Thoracic aorta (tissue), 2 donors: Measurements from ENCODE around the gene CAMK1D. TPM values are rescaled to one million over a fixed set of nuclear protein-coding genes. Genes with fewer than 3 reads are reported as not detected.
A peak's percentile ranks its signal among the peaks of the same experiment; 100 is the strongest.

Experiments used
- ATAC-seq: fragments of 150-250 bp; one replicate; pipeline ENCODE4 v1.8.0; 2017; ENCODE audit warnings: low read depth; ENCODE audit not compliant: insufficient number of reproducible peaks, low FRiP score
- DNase-seq: peaks from one replicate; pipeline ENCODE4 v3.0.0-alpha.2; 2020; ENCODE audit warnings: low spot score
- H3K27ac ChIP-seq, 2 donors: fragments of 200-600 bp; sonication (generic); 1 replicate in 1 of 2; 2 replicates in 1 of 2; pipeline ENCODE4 v1.5.1; 2016; ENCODE audit warnings: mild to moderate bottlenecking in 2 of 2, moderate library complexity in 2 of 2
- H3K27me3 ChIP-seq: fragments of 200-600 bp; sonication (generic); replicated peaks from 2 replicates; pipeline ENCODE4 v1.6.0; 2016; ENCODE audit warnings: mild to moderate bottlenecking; ENCODE audit not compliant: insufficient read depth
- H3K36me3 ChIP-seq: fragments of 200-600 bp; sonication (generic); one replicate; pipeline ENCODE4 v1.5.1; 2016
- H3K4me1 ChIP-seq, 2 donors: fragments of 200-600 bp; sonication (generic); 1 replicate in 1 of 2; 2 replicates in 1 of 2; pipeline versions ENCODE4 v1.5.1 to v1.6.0; 2016; ENCODE audit warnings: low read depth in 2 of 2, mild to moderate bottlenecking in 1 of 2; ENCODE audit not compliant: control insufficient read depth in 1 of 2
- H3K4me3 ChIP-seq: fragments of 200-600 bp; sonication (generic); 2 replicates; pipeline ENCODE4 v1.5.1; 2016; ENCODE audit warnings: mild to moderate bottlenecking
- H3K9me3 ChIP-seq: fragments of 200-600 bp; sonication (generic); 2 replicates; pipeline ENCODE4 v1.5.1; 2016
- CTCF ChIP-seq: fragments of 200-600 bp; sonication (generic); IDR thresholded peaks from one replicate; pipeline ENCODE4 v1.5.1; 2019; ENCODE audit warnings: antibody characterized with exemption
- total RNA-seq, 2 donors: library from RNA; depleted of rRNA; stranded (reverse); fragments of >200 nt; gene quantifications; one replicate each; pipeline versions ENCODE4 v1.1.0 to v1.2.3, GENCODE V29; 2016

Gene CAMK1D
- total RNA-seq, 2 donors from 2014 or later, result 8.7 to 11.2 TPM

- Histone ChIP-seq H3K27ac (peak overlapping the region; percentile 59 to 62), H3K4me1 (peaks cover 9 to 26% of the 10 kb centered on the region in 2 donors), H3K9me3 (no peaks in the 10 kb centered on the region), H3K27me3 (no peaks in the 10 kb centered on the region), H3K4me3 (no peak overlapping the region), H3K36me3 (no peaks in the 10 kb centered on the region)
- no peak for TF ChIP-seq CTCF
- DNase-seq, result no peak
- no peak for ATAC-seq
Measured at GRCh38 chr10:12445701-12446334, 96.5 kb downstream of the CAMK1D start.

- Histone ChIP-seq H3K9me3 (no peaks in the 10 kb centered on the region), H3K4me3 (peak overlapping the region; percentile 48), H3K36me3 (no peaks in the 10 kb centered on the region), H3K27ac (peak overlapping the region in 1 of 2 donors; percentile 14), H3K4me1 (peaks cover 9 to 26% of the 10 kb centered on the region in 2 donors), H3K27me3 (no peaks in the 10 kb centered on the region)
- ATAC-seq (no peak), DNase-seq (no peak)
- no peak for TF ChIP-seq CTCF
Measured at GRCh38 chr10:12448340-12448728, 99.0 kb downstream of the CAMK1D start.

GRCh38 chr10:12448729-12449391 lies 99.5 kb downstream of the CAMK1D start:
- H3K36me3 ChIP-seq, result no peaks in the 10 kb centered on the region
- peak overlapping the region in 1 of 2 donors; percentile 14 for H3K27ac ChIP-seq
- H3K4me3 ChIP-seq, result peak overlapping the region; percentile 48

GRCh38 chr10:12455318-12455717 lies 106.0 kb downstream of the CAMK1D start:
- no peak overlapping the region for H3K4me3 ChIP-seq
- TF ChIP-seq CTCF, result no peak
- DNase-seq (no peak), ATAC-seq (no peak)
- no peaks in the 10 kb centered on the region for H3K27me3 ChIP-seq
- H3K36me3 ChIP-seq, result no peaks in the 10 kb centered on the region
- H3K9me3 ChIP-seq, result no peaks in the 10 kb centered on the region
- no peaks in the 10 kb centered on the region for H3K4me1 ChIP-seq
- no peak overlapping the region for H3K27ac ChIP-seq

More at GRCh38 chr10:12448729-12449391, 99.5 kb downstream of the CAMK1D start:
- ATAC-seq (peak; percentile 83), DNase-seq (no peak)
- peaks cover 9 to 26% of the 10 kb centered on the region in 2 donors for H3K4me1 ChIP-seq
- no peaks in the 10 kb centered on the region for H3K27me3 ChIP-seq
- TF ChIP-seq CTCF, result no peak
- no peaks in the 10 kb centered on the region for H3K9me3 ChIP-seq

- Histone ChIP-seq H3K4me1 (no peaks in the 10 kb centered on the region), H3K27me3 (no peaks in the 10 kb centered on the region), H3K36me3 (no peaks in the 10 kb centered on the region), H3K27ac (no peak overlapping the region), H3K9me3 (no peaks in the 10 kb centered on the region), H3K4me3 (no peak overlapping the region)
- no peak for TF ChIP-seq CTCF
- DNase-seq (no peak), ATAC-seq (no peak)
Measured at GRCh38 chr10:12455766-12456165, 106.4 kb downstream of the CAMK1D start.
